MM.1S (cell line): ENCODE results near the gene TYW3.

ENCODE experiments used
- CTCF ChIP-seq: fragments of 300-600 bp; sonication (generic); IDR thresholded peaks from 2 replicates; pipeline ENCODE4 v1.5.1; 2016; ENCODE audit warnings: antibody characterized with exemption, low read length, mixed read lengths
- EZH2 ChIP-seq: fragments of 300-600 bp; sonication (generic); optimal IDR thresholded peaks from 2 replicates; pipeline ENCODE3; 2017; ENCODE audit warnings: low read depth, mild to moderate bottlenecking, antibody characterized with exemption, low read length, mixed read lengths

- TF ChIP-seq EZH2 = no peak
- no peak for TF ChIP-seq CTCF
Measured at GRCh38 chr1:74753104-74753503, 20.2 kb downstream of the TYW3 start.
